Measurements from ENCODE around the gene GPS2.

Gene GPS2

DNA sequence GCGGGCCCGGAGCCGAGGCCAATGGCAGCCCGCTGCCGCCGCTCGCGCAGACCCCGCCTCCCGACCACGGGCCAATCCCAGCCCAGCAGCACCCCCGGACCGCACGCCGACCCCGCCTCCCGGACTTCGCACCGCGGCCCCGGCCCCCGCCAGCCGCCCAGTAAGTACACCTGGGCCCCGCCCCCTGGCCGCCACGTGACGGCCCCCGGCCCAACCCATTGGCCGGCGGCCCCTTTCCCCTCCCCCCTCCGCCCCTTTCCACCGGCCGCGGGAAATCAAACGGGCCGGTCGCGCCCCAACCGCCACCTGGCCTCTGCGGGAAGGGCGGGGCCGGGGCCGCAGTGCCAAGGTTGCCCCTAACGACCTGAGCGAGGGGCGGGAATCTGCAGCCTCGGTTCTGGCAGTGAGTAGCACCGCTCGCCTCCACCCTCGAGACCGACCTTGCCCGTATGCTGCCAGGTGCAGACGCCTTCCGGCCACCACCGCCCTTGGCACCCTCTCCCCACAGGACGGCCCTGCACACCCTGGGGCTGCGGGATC, 20.5 kb downstream of the GPS2 start, which contains the start of gene YBX2:
Gene YBX2 (minus strand): TSS at position 26 of the 540 bp plus-strand sequence. CDS start 139 bp downstream, outside the sequence.
- H3K4me3 ChIP-seq (ENCODE audit: low read length), result peak within 1 kb of the TSS; percentile 66
- no peak within 1 kb of the TSS for H3K27ac ChIP-seq (ENCODE audit: low read length)
- H3K36me3 ChIP-seq (ENCODE audit: insufficient read depth, low read depth, low read length), result no peaks in the 10 kb centered on the region
- no peaks in the 10 kb centered on the region for H3K9me3 ChIP-seq (ENCODE audit: insufficient read depth, low read depth, low read length)
- H3K27me3 ChIP-seq (ENCODE audit: insufficient read depth, low read length), result peaks cover 35% of the 10 kb centered on the region
- H3K4me1 ChIP-seq (ENCODE audit: insufficient read depth, low read length), result no peaks in the 10 kb centered on the region; the same call in 1 of the 2 replicates
- no peak within 1 kb of the TSS; the same call in 1 of the 2 replicates for H3K9ac ChIP-seq (ENCODE audit: low read depth, low read length)

DNA sequence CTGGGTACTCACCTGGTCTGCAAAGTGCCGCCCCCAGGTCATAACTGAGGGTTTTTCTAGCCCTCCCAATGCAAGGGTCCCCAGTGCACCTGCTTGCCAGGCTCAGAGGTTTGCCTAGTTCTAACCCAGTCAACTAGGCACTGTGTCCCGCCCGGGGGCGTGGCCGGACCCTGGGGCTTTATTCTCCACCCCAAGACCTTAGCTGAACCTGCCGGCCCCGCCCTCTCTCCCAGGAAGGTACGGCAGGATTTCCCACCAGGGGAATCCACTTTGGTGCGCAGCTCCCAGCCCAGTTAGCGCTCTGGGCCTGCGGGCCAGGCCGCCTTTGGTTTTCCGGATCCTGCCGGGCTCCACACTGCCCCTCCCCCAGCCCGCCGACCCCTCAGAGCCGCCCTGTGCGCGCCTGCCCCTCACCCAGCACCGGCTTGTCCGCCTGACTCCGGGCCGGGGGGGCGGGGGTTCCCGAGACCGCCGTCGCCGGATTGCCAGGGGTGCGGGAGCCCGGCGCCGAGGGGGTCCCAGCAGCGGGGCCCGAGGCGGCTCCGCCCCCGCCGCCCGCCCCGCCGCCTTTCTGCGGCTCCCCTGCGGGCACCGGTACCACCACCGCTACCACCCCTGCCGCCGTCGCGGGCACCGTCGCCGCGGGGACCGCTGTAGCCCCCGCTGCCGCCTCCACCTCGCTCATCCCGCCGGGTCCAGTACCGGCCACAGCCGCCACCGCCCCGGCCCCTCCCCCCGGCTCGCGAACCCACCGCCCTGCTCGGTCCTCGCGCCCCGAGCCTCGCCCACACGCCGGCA, 21.1 kb downstream of the GPS2 start:
- H3K9ac ChIP-seq (ENCODE audit: low read depth, low read length), result no peak overlapping the region
- no peaks in the 10 kb centered on the region; the same call in 1 of the 2 replicates for H3K4me1 ChIP-seq (ENCODE audit: insufficient read depth, low read length)
- peaks cover 35% of the 10 kb centered on the region for H3K27me3 ChIP-seq (ENCODE audit: insufficient read depth, low read length)
- H3K36me3 ChIP-seq (ENCODE audit: insufficient read depth, low read depth, low read length), result no peaks in the 10 kb centered on the region
- H3K4me3 ChIP-seq (ENCODE audit: low read length), result peak overlapping the region; percentile 54; the same call in 1 of the 2 replicates
- H3K27ac ChIP-seq (ENCODE audit: low read length), result no peak overlapping the region
- H3K9me3 ChIP-seq (ENCODE audit: insufficient read depth, low read depth, low read length), result no peaks in the 10 kb centered on the region

DNA sequence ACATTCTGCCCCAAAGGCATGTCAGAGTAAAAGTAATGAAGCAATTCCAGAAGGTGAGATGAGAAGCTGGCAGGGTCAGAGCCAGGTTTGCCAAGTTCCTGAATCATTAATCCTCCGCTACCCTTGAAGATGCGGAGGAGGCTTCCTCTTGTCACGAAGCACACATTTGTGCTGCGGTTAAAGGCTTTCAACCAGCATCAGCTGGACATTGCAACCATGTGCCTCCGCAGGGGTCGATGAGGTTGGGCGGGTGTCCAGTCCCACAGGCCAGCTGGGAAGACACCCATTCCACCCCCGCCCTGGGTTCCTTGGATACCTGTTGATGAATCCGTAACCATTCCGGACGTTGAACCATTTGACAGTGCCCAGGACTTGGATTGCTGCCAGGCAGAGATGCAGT, 22.0 kb downstream of the GPS2 start:
- H3K9me3 ChIP-seq (ENCODE audit: insufficient read depth, low read depth, low read length), result no peaks in the 10 kb centered on the region
- no peak overlapping the region for H3K27ac ChIP-seq (ENCODE audit: low read length)
- H3K27me3 ChIP-seq (ENCODE audit: insufficient read depth, low read length), result peaks cover 35% of the 10 kb centered on the region
- peaks cover 4% of the 10 kb centered on the region; the same call in 1 of the 2 replicates for H3K36me3 ChIP-seq (ENCODE audit: insufficient read depth, low read depth, low read length)
- peak overlapping the region; percentile 54; the same call in 1 of the 2 replicates for H3K4me3 ChIP-seq (ENCODE audit: low read length)
- no peaks in the 10 kb centered on the region; the same call in 1 of the 2 replicates for H3K4me1 ChIP-seq (ENCODE audit: insufficient read depth, low read length)
- H3K9ac ChIP-seq (ENCODE audit: low read depth, low read length), result no peak overlapping the region

DNA sequence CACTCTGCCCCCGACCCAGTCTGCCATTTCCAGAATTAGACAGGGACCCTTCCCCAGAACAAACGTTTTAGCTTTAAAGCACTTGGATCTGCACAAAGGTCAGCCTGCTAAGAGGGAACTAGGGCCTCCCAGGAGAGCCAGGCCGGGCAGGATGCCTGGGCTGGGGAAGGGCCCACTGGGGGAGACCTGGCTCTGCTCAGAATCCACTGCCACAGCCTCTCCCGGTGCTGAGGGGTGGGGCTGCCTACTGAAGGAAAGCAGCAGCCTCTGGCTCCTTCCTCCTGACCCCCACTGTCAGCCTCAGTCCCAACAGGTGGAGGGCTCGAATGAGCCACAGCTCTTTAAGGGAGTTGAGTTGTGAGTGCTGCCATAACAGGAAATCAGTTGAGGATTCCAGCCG, 22.4 kb downstream of the GPS2 start:
- Histone ChIP-seq H3K4me3 (ENCODE audit: low read length) (no peak overlapping the region), H3K9me3 (ENCODE audit: insufficient read depth, low read depth, low read length) (no peaks in the 10 kb centered on the region), H3K4me1 (ENCODE audit: insufficient read depth, low read length) (no peaks in the 10 kb centered on the region; the same call in 1 of the 2 replicates), H3K36me3 (ENCODE audit: insufficient read depth, low read depth, low read length) (peaks cover 7% of the 10 kb centered on the region; the same call in 1 of the 2 replicates), H3K9ac (ENCODE audit: low read depth, low read length) (no peak overlapping the region), H3K27me3 (ENCODE audit: insufficient read depth, low read length) (peaks cover 35% of the 10 kb centered on the region), H3K27ac (ENCODE audit: low read length) (no peak overlapping the region)

DNA sequence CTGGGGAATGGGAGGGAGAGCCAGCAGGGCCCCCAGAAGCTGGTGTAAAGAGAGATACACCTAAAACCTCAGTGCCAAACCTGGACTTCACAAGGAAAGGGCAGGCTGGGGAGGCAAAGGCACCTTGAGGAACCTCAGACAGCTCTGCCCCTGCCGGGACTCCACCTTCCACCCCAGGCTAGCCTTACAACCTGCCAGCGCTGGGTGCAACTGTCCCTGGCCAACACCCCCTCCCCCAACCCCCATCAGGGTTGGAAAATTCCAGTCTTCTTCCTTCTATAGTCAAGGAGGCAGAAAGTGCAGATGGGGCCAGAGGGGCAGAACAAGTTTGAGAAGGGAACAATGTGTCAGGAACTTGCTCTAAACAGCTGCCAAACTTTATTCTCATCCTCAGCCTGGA, 23.0 kb downstream of the GPS2 start:
- Histone ChIP-seq H3K27me3 (ENCODE audit: insufficient read depth, low read length) (peaks cover 35% of the 10 kb centered on the region), H3K36me3 (ENCODE audit: insufficient read depth, low read depth, low read length) (peaks cover 12% of the 10 kb centered on the region; the same call in 1 of the 2 replicates), H3K9me3 (ENCODE audit: insufficient read depth, low read depth, low read length) (no peaks in the 10 kb centered on the region), H3K4me1 (ENCODE audit: insufficient read depth, low read length) (no peaks in the 10 kb centered on the region; the same call in 1 of the 2 replicates), H3K27ac (ENCODE audit: low read length) (no peak overlapping the region), H3K9ac (ENCODE audit: low read depth, low read length) (no peak overlapping the region), H3K4me3 (ENCODE audit: low read length) (no peak overlapping the region)

DNA sequence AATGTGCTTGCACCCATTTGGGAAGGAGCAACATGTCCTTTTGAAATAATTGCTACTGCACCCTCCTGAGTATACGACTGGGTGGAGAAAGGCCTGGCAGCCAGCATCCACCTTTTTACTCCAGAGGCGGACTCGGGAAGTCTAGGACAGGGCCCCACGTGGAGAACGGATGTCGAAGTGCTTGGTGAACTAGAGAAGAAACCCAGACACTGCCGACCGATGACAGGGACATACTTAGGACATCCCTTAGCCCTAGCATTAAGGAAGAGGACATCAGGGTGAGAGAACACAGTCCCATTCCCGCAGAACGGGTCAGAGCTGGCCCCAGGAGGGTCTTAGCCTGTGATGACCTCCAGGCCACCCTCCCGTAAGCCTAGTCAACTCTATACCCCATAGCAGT, 24.5 kb downstream of the GPS2 start:
- Histone ChIP-seq H3K27ac (ENCODE audit: low read length) (no peak overlapping the region), H3K36me3 (ENCODE audit: insufficient read depth, low read depth, low read length) (peaks cover 12% of the 10 kb centered on the region; the same call in 1 of the 2 replicates), H3K9ac (ENCODE audit: low read depth, low read length) (no peak overlapping the region), H3K9me3 (ENCODE audit: insufficient read depth, low read depth, low read length) (no peaks in the 10 kb centered on the region), H3K4me3 (ENCODE audit: low read length) (no peak overlapping the region), H3K4me1 (ENCODE audit: insufficient read depth, low read length) (no peaks in the 10 kb centered on the region), H3K27me3 (ENCODE audit: insufficient read depth, low read length) (peaks cover 21% of the 10 kb centered on the region)

DNA sequence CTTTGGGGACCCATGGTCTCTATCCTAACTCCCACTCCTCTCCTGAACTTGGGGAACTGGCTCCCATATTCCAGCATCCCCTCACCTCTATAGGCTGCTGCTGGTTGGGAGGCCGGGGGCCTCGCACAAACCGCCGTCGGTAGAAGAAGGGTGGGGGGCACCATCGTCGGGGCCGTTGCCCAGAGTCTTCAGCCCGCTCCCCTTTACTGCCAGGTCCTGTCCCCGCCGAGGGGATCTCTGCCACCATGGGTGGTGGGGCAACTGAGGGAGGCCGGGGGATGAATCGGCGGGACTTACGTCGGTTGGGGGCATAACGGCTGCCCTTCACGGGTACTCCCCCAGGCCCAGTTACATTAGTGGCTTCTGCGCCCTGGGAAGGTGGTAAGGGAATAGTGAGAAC, 25.0 kb downstream of the GPS2 start:
- no peaks in the 10 kb centered on the region for H3K4me1 ChIP-seq (ENCODE audit: insufficient read depth, low read length)
- peaks cover 16% of the 10 kb centered on the region for H3K27me3 ChIP-seq (ENCODE audit: insufficient read depth, low read length)
- H3K9ac ChIP-seq (ENCODE audit: low read depth, low read length), result no peak overlapping the region
- no peak overlapping the region for H3K27ac ChIP-seq (ENCODE audit: low read length)
- no peak overlapping the region for H3K4me3 ChIP-seq (ENCODE audit: low read length)
- H3K9me3 ChIP-seq (ENCODE audit: insufficient read depth, low read depth, low read length), result no peaks in the 10 kb centered on the region
- H3K36me3 ChIP-seq (ENCODE audit: insufficient read depth, low read depth, low read length), result peaks cover 12% of the 10 kb centered on the region; the same call in 1 of the 2 replicates

DNA sequence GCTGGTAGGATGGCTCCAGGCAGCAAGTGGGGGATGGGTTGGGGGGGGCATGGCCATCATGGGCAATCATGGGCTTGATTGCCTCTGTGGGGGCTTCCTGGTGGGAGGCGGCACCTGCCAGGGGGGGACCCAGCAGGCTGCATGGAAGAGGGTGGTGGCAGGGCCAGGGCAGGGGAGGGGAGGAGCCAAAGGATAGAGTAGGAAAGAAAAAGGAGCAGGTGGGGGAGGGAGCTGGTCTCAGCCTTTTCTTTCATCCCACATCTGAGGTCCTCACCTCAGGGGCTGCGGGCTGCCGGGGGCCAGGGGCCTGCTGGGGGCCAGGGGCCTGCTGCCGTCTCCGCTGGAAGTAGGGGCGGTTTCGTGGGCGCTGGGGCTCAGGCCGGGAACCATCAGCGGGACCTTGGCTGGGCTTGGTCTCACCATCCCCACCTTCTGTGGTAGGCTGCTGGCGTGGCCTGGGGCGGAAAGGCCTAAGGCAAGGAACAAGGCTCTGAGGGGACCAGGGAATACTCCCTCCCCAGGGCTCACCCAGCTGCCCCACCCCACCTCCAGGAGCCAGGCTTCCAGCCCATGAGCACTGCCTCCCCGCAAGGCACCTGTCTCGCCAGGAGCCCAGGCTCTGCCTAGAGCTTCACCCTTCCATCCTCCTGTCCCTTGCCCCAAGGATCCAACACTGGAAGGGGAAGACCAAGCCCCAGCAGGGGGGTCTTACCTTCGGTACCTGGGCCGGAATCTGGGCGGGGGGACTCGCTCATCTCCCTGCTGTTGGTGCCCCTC, 25.7 kb downstream of the GPS2 start:
- Histone ChIP-seq H3K27me3 (ENCODE audit: insufficient read depth, low read length) (peaks cover 12% of the 10 kb centered on the region), H3K36me3 (ENCODE audit: insufficient read depth, low read depth, low read length) (peaks cover 13% of the 10 kb centered on the region; the same call in 1 of the 2 replicates), H3K27ac (ENCODE audit: low read length) (no peak overlapping the region), H3K9ac (ENCODE audit: low read depth, low read length) (no peak overlapping the region), H3K9me3 (ENCODE audit: insufficient read depth, low read depth, low read length) (no peaks in the 10 kb centered on the region), H3K4me3 (ENCODE audit: low read length) (no peak overlapping the region), H3K4me1 (ENCODE audit: insufficient read depth, low read length) (no peaks in the 10 kb centered on the region)

DNA sequence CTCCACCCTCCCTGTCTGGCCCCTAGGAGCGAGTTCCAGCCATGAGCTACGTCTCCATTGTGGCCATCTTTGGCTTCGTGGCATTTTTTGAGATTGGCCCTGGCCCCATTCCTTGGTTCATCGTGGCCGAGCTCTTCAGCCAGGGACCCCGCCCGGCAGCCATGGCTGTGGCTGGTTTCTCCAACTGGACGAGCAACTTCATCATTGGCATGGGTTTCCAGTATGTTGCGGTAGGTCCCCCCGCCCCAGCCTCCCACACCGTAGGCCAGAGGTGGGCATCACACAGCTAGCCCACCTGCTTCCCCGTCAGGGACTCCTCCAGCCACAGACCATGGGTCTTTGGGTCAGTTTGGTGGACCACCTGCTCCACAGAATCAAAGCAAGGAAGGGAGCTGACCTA, 29.5 kb downstream of the GPS2 start:
- no peak overlapping the region for H3K27ac ChIP-seq (ENCODE audit: low read length)
- H3K36me3 ChIP-seq (ENCODE audit: insufficient read depth, low read depth, low read length), result peaks cover 14% of the 10 kb centered on the region; the same call in 1 of the 2 replicates
- H3K9me3 ChIP-seq (ENCODE audit: insufficient read depth, low read depth, low read length), result no peaks in the 10 kb centered on the region
- H3K9ac ChIP-seq (ENCODE audit: low read depth, low read length), result no peak overlapping the region
- no peaks in the 10 kb centered on the region for H3K4me1 ChIP-seq (ENCODE audit: insufficient read depth, low read length)
- peaks cover 19% of the 10 kb centered on the region for H3K27me3 ChIP-seq (ENCODE audit: insufficient read depth, low read length)
- H3K4me3 ChIP-seq (ENCODE audit: low read length), result no peak overlapping the region

DNA sequence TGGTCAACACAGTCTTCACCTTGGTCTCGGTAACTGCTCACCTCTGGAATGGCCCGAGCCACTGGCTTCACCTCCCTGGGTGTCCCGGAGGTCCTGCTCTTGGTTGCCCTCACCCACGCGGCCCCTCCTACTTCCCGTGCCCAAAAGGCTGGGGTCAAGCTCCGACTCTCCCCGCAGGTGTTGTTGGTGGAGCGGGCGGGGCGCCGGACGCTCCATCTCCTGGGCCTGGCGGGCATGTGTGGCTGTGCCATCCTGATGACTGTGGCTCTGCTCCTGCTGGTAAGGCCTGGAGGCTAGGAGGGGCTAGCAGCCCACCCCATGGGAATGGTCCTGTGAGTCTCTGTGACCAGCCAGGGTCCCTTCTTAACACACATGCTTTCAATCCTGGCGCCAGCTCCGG, 30.2 kb downstream of the GPS2 start:
- no peak overlapping the region for H3K4me3 ChIP-seq (ENCODE audit: low read length)
- peaks cover 24% of the 10 kb centered on the region for H3K27me3 ChIP-seq (ENCODE audit: insufficient read depth, low read length)
- H3K27ac ChIP-seq (ENCODE audit: low read length), result no peak overlapping the region
- no peak overlapping the region for H3K9ac ChIP-seq (ENCODE audit: low read depth, low read length)
- no peaks in the 10 kb centered on the region for H3K9me3 ChIP-seq (ENCODE audit: insufficient read depth, low read depth, low read length)
- peaks cover 14% of the 10 kb centered on the region; the same call in 1 of the 2 replicates for H3K36me3 ChIP-seq (ENCODE audit: insufficient read depth, low read depth, low read length)
- peaks cover 5% of the 10 kb centered on the region; the same call in 1 of the 2 replicates for H3K4me1 ChIP-seq (ENCODE audit: insufficient read depth, low read length)

DNA sequence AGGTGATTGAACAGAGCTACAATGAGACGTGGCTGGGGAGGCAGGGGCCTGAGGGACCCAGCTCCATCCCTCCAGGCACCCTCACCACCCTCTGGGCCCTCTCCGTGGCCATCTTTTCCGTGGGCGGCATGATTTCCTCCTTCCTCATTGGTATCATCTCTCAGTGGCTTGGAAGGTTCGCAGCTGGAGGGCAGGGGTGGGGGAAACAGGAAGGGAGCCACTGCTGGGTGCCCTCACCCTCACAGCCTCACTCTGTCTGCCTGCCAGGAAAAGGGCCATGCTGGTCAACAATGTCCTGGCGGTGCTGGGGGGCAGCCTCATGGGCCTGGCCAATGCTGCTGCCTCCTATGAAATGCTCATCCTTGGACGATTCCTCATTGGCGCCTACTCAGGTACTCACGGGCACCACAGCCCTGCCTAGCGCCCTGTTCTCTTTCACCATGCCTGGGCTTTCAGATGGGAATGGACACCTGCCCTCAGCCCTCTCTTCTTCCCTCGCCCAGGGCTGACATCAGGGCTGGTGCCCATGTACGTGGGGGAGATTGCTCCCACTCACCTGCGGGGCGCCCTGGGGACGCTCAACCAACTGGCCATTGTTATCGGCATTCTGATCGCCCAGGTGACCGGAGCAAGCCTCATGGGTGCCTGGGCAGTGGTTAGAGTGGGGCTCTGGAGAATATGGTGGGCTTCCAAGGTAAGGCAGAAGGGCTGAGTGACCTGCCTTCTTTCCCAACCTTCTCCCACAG, 31.5 kb downstream of the GPS2 start:
- Histone ChIP-seq H3K9ac (ENCODE audit: low read depth, low read length) (no peak overlapping the region), H3K27me3 (ENCODE audit: insufficient read depth, low read length) (peaks cover 36% of the 10 kb centered on the region), H3K4me3 (ENCODE audit: low read length) (no peak overlapping the region), H3K4me1 (ENCODE audit: insufficient read depth, low read length) (peaks cover 7% of the 10 kb centered on the region; the same call in 1 of the 2 replicates), H3K27ac (ENCODE audit: low read length) (no peak overlapping the region), H3K36me3 (ENCODE audit: insufficient read depth, low read depth, low read length) (peaks cover 14% of the 10 kb centered on the region; the same call in 1 of the 2 replicates), H3K9me3 (ENCODE audit: insufficient read depth, low read depth, low read length) (no peaks in the 10 kb centered on the region)
